Measurements from ENCODE around the gene PRPS2. TPM values are rescaled to one million over a fixed set of nuclear protein-coding genes. Genes with fewer than 3 reads are reported as not detected.
A peak's percentile ranks its signal among the peaks of the same experiment; 100 is the strongest.

PRPS2 gene
- 10 to 100 TPM in 6 of 12 donors, 1 to 10 TPM in 5, not detected in 1; 7.2 to 22.1 (median 10.1) TPM for polyA plus RNA-seq (ENCODE audit: insufficient read length in 12 of 12)
- long read RNA-seq, donor 1, transcript PRPS2-202 (7 exons, 2,511 nt), result major isoform, 7 of 7 reads
- long read RNA-seq, donor 1, partial matches to known transcripts, result 0 of 7 reads
- long read RNA-seq, donor 1, other reads (novel, unspliced or antisense), result 0 of 7 reads
- long read RNA-seq, donor 2, partial matches to known transcripts, result 0 of 2 reads
- long read RNA-seq, donor 2, other reads (novel, unspliced or antisense), result 0 of 2 reads
- long read RNA-seq, donor 3, partial matches to known transcripts, result 0 of 1 reads
- long read RNA-seq, donor 3, other reads (novel, unspliced or antisense), result 0 of 1 reads
- long read RNA-seq, donor 4, result 0 reads
- long read RNA-seq, donor 5, partial matches to known transcripts, result 0 of 2 reads
- long read RNA-seq, donor 5, other reads (novel, unspliced or antisense), result 0 of 2 reads
- long read RNA-seq, donor 6, result 0 reads
- long read RNA-seq, donor 7, result 0 reads
- long read RNA-seq, donor 8, result 0 reads
- long read RNA-seq, donor 9, partial matches to known transcripts, result 0 of 3 reads
- long read RNA-seq, donor 9, other reads (novel, unspliced or antisense), result 0 of 3 reads
- long read RNA-seq, donor 10, partial matches to known transcripts, result 0 of 5 reads
- long read RNA-seq, donor 10, other reads (novel, unspliced or antisense), result 0 of 5 reads
- long read RNA-seq, donor 11, partial matches to known transcripts, result 0 of 4 reads
- long read RNA-seq, donor 11, other reads (novel, unspliced or antisense), result 0 of 4 reads

- DNase-seq, result peak; percentile 52
Observed at GRCh38 chrX:12791257-12792228, at the start of gene PRPS2. PRPS2 (plus strand) TSS chrX:12791412; CDS start chrX:12791498, 86 bp downstream.

- DNase-seq, result no peak
Observed at GRCh38 chrX:12741416-12741815, 49.8 kb upstream of the PRPS2 start.

GRCh38 chrX:12747433-12747832 is 43.8 kb upstream of the PRPS2 start:
- DNase-seq, result no peak

- no peak for DNase-seq
Observed at GRCh38 chrX:12751887-12752286, 39.3 kb upstream of the PRPS2 start.

- no peak for DNase-seq
Observed at GRCh38 chrX:12753366-12753765, 37.8 kb upstream of the PRPS2 start.

- DNase-seq, result no peak
Observed at GRCh38 chrX:12758291-12758690, 32.9 kb upstream of the PRPS2 start.

- DNase-seq, result no peak
Observed at GRCh38 chrX:12767856-12768255, 23.4 kb upstream of the PRPS2 start.

- no peak for DNase-seq
Observed at GRCh38 chrX:12768491-12768890, 22.7 kb upstream of the PRPS2 start.

- no peak for DNase-seq
Observed at GRCh38 chrX:12770440-12770839, 20.8 kb upstream of the PRPS2 start.

- DNase-seq, result no peak
Observed at GRCh38 chrX:12771445-12772069, 19.7 kb upstream of the PRPS2 start.

- no peak for DNase-seq
Observed at GRCh38 chrX:12777670-12778069, 13.5 kb upstream of the PRPS2 start.

GRCh38 chrX:12779534-12779933 is 11.7 kb upstream of the PRPS2 start:
- no peak for DNase-seq

GRCh38 chrX:12788645-12789044 is 2.6 kb upstream of the PRPS2 start:
- DNase-seq, result no peak

GRCh38 chrX:12789976-12790375 is 1.2 kb upstream of the PRPS2 start:
- no peak for DNase-seq

GRCh38 chrX:12790885-12791256 is 341 bp upstream of the PRPS2 start:
- DNase-seq, result no peak

GRCh38 chrX:12792711-12793110 is 1.5 kb downstream of the PRPS2 start:
- no peak for DNase-seq

GRCh38 chrX:12794654-12795053 is 3.4 kb downstream of the PRPS2 start:
- no peak for DNase-seq

- DNase-seq, result no peak
Observed at GRCh38 chrX:12798601-12799000, 7.4 kb downstream of the PRPS2 start.

GRCh38 chrX:12799118-12799517 is 7.9 kb downstream of the PRPS2 start:
- DNase-seq, result no peak

GRCh38 chrX:12802741-12803140 is 11.5 kb downstream of the PRPS2 start:
- DNase-seq, result no peak

- peak; percentile 4 for DNase-seq
Observed at GRCh38 chrX:12804655-12805054, 13.4 kb downstream of the PRPS2 start.
